Lower lobe of right lung (tissue), 2 donors: ENCODE data around the gene ARL10. TPM values are rescaled to one million over a fixed set of nuclear protein-coding genes. Genes with fewer than 3 reads are reported as not detected.

Experiments
- ATAC-seq, 2 donors: fragments of 200-7000 bp; cut with Tn5 transposase; one replicate each; pipeline ENCODE4 v1.9.1; 2020 to 2022; ENCODE audit warnings: mild to moderate bottlenecking in 2 of 2, moderate library complexity in 2 of 2
- DNase-seq: peaks from one replicate; pipeline ENCODE4 v3.0.0-alpha.2; 2020
- H3K27ac ChIP-seq: fragments of 200-600 bp; one replicate; pipeline ENCODE4 v1.8.0; 2022
- H3K27me3 ChIP-seq: fragments of 200-600 bp; one replicate; pipeline ENCODE4 v1.8.0; 2022; ENCODE audit warnings: low read depth
- H3K36me3 ChIP-seq: fragments of 200-600 bp; one replicate; pipeline ENCODE4 v1.8.0; 2022; ENCODE audit warnings: mild to moderate bottlenecking
- H3K4me1 ChIP-seq: fragments of 200-600 bp; one replicate; pipeline ENCODE4 v1.8.0; 2022
- H3K4me3 ChIP-seq: fragments of 200-600 bp; one replicate; pipeline ENCODE4 v1.8.0; 2022; ENCODE audit warnings: mild to moderate bottlenecking
- H3K9me3 ChIP-seq: fragments of 200-600 bp; one replicate; pipeline ENCODE4 v1.8.0; 2022
- intact Hi-C: fragments of 100-400 bp; cut with DNase I; formaldehyde crosslinking; loops from one replicate; pipeline ENCODE4 v1.11.0; 2022
- total RNA-seq: library from RNA; stranded (reverse); fragmentation: NEBNext Ultra II Directional; extraction: Animal tissue kit (Norgen Biotek cat#: 25700); gene quantifications from one replicate; pipeline ENCODE4 v1.2.1, GENCODE V29; 2021
- TF ChIP-seq, protein P1 (sequence below): fragments of 200-600 bp; IDR thresholded peaks from one replicate; pipeline ENCODE4 v1.8.0; 2022; ENCODE audit warnings: antibody characterized with exemption, mild to moderate bottlenecking
- donor health status: DM: no; HTN: yes; CAD: no; lungs with severe emphysema.

The ARL10 gene
- total RNA-seq, 1 donor from 2014 or later: 5.4 TPM

DNA sequence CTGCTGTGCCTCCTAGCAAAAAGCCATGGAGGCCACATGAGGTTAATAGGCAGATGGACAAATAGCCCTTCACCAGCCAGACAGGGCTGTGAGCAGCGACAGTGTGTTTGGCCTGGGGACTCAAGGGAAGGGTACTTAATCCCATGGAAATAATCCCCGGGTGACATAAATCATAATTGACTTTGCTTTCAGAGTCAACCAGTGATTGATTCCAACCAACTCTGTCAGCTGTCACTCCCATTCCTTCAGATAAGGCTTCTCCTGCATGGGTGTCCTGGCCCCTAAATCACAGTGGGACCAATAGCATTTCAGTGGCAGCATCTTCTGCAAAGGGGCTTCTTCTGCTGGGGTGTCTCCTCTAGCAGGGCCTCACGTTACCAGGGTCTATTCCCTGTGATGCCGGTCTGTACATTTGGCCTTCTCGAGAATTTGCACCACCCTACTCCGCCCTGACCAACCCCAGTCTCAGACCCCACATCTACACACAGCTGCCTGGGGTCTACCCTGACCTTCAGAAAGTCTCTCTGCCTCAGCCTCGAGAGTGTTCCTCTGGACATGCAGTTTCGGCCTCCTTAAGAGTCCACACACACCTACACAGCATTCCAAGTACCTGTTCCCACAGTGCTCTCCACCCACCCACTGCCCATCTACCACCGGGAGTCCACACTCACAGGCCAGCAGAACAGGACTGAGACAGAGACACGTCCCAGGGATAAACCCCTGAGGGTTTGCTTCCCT, 47.4 kb downstream of the ARL10 start:
- Histone ChIP-seq H3K27me3 (no peaks in the 10 kb centered on the region), H3K36me3 (peaks cover 29% of the 10 kb centered on the region), H3K4me3 (no peak overlapping the region), H3K9me3 (no peaks in the 10 kb centered on the region), H3K27ac (peak overlapping the region; percentile 36), H3K4me1 (peaks cover 55% of the 10 kb centered on the region)
- peak in 1 of 2 donors; percentile 25 for ATAC-seq
- TF ChIP-seq, protein P1, sequence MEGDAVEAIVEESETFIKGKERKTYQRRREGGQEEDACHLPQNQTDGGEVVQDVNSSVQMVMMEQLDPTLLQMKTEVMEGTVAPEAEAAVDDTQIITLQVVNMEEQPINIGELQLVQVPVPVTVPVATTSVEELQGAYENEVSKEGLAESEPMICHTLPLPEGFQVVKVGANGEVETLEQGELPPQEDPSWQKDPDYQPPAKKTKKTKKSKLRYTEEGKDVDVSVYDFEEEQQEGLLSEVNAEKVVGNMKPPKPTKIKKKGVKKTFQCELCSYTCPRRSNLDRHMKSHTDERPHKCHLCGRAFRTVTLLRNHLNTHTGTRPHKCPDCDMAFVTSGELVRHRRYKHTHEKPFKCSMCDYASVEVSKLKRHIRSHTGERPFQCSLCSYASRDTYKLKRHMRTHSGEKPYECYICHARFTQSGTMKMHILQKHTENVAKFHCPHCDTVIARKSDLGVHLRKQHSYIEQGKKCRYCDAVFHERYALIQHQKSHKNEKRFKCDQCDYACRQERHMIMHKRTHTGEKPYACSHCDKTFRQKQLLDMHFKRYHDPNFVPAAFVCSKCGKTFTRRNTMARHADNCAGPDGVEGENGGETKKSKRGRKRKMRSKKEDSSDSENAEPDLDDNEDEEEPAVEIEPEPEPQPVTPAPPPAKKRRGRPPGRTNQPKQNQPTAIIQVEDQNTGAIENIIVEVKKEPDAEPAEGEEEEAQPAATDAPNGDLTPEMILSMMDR: no peak
- DNase-seq: no peak
- intact Hi-C loops: no loop called here

DNA sequence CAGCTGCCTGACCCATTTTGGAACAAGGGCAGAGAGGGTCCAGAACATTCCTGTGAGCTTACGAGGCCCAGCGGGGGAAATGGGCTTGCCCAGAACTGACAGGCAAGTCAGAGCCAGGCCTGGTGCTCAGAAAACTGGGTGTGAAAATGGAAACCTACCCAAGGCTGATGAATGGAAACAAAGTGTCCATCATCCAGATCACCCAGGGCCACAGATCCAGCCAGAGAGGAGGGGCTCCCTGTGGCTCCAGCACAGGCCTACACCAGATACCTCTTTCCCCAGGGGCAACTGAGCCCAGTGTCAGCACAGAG, 47.9 kb downstream of the ARL10 start:
- Histone ChIP-seq H3K36me3 (peaks cover 24% of the 10 kb centered on the region), H3K27me3 (no peaks in the 10 kb centered on the region), H3K9me3 (no peaks in the 10 kb centered on the region), H3K4me1 (peaks cover 55% of the 10 kb centered on the region), H3K27ac (peak overlapping the region; percentile 36), H3K4me3 (no peak overlapping the region)
- TF ChIP-seq, protein P1: no peak
- intact Hi-C loops: no loop called here
- no peak for ATAC-seq
- no peak for DNase-seq

DNA sequence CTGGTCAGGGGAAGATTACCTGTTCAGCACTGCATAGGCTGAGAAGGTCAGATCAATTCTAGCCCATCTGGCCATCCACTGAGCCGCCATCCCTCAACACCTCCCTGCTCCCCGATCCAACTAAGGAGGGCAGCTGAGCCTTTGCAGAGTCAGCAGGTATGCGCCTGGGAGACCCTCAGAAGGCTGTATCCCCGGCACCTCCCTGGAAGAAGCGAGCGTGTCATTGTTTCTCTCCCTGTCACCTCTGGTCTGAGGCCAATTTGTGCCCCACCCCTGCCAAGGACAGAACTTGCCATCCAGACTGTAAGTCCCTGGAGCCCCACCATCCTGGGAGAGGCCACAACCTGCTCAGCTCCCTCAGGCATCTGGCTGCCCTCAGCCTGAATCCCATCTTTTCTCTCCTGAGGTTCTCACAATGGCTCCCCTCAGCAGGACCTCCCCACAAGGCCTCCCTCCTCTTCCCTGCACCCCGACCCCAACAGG, 48.5 kb downstream of the ARL10 start:
- peak overlapping the region; percentile 36 for H3K27ac ChIP-seq
- H3K4me3 ChIP-seq: no peak overlapping the region
- TF ChIP-seq, protein P1: no peak
- no peak for DNase-seq
- peaks cover 19% of the 10 kb centered on the region for H3K36me3 ChIP-seq
- intact Hi-C loops: no loop called here
- no peak for ATAC-seq
- H3K4me1 ChIP-seq: peaks cover 55% of the 10 kb centered on the region
- no peaks in the 10 kb centered on the region for H3K27me3 ChIP-seq
- H3K9me3 ChIP-seq: no peaks in the 10 kb centered on the region

DNA sequence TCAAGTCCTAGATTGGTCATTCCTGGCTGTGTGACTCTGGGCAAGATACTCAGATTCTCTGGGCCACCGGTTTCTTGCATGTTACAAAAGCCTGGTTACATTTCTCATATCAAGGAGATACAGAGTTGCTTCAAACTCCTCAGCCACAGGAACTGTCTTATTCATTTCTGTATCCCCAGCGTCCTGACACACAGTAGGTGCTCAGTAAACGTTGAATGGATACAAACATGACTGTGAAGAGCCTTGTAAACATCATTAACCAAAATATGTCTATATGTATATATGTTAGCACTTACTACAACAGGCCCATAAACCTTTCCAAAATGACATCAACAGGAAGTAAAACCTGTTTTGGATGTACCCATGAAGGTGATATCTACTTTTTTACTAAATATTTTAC, 49.4 kb downstream of the ARL10 start:
- no peaks in the 10 kb centered on the region for H3K9me3 ChIP-seq
- peak overlapping the region; percentile 96 for H3K4me3 ChIP-seq
- H3K36me3 ChIP-seq: peaks cover 9% of the 10 kb centered on the region
- ATAC-seq: no peak
- peaks cover 55% of the 10 kb centered on the region for H3K4me1 ChIP-seq
- DNase-seq: no peak
- no peak overlapping the region for H3K27ac ChIP-seq
- H3K27me3 ChIP-seq: no peaks in the 10 kb centered on the region
- intact Hi-C loops: no loop called here
- TF ChIP-seq, protein P1: no peak

DNA sequence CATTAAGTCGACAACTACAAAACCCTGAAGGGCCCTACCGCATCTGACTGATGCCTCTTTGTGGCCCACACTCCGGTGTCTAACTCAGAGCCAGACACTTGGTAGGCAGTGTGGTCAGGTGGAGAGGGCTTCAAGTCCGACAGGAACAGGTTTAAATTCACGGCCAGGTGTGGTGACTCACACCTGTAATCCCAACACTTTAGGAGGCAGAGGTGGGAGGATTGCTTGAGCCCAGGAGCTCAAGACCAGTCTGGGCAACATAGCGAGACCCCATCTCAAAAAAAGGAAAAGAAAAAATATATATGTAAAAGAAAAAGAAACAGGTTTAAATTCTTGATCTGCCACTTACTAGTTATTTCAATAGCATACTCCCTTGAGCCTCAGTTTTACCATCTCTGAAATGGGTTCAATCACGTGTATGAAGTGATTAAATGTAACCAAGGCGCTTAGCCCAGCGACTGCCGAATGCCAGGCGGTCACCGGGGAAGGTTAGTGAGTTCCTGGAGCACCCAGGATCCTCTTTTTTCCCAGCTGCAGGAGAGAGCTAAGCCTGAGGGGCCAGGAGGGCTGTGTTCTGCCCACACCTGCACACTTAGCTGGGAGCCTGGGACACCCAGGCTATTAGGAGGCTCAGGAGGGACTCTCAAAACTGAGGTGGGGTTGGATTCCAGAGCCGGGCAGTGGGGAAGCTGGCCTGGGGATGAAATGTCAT, 50.1 kb downstream of the ARL10 start:
- H3K36me3 ChIP-seq: peaks cover 2% of the 10 kb centered on the region
- no peaks in the 10 kb centered on the region for H3K27me3 ChIP-seq
- peak overlapping the region; percentile 96 for H3K27ac ChIP-seq
- intact Hi-C loops: no loop called here
- peak in 1 of 2 donors; percentile 31 for ATAC-seq
- no peaks in the 10 kb centered on the region for H3K9me3 ChIP-seq
- H3K4me3 ChIP-seq: peak overlapping the region; percentile 96
- TF ChIP-seq, protein P1: no peak
- DNase-seq: no peak
- peaks cover 55% of the 10 kb centered on the region for H3K4me1 ChIP-seq
